Liver (tissue), 9 donors: ENCODE data around the gene GNRH2. TPM values are rescaled to one million over a fixed set of nuclear protein-coding genes. Genes with fewer than 3 reads are reported as not detected.

Experiments
- DNase-seq: peaks from one replicate; pipeline ENCODE4 v3.0.0-alpha.2; 2017; ENCODE audit warnings: low spot score
- H3K27ac ChIP-seq, 2 donors: one replicate each; pipeline ENCODE4 v1.7.0; 2013; ENCODE audit warnings: inconsistent platforms in 2 of 2, low read length in 2 of 2, control low read depth in 1 of 2, low read depth in 1 of 2, mild to moderate bottlenecking in 1 of 2
- H3K27me3 ChIP-seq, 4 donors: one replicate each; pipeline versions ENCODE4 v1.6.1 to v1.7.0; 2013; ENCODE audit warnings: low read length in 3 of 4, inconsistent platforms in 1 of 4, mild to moderate bottlenecking in 1 of 4, moderate library complexity in 1 of 4; ENCODE audit not compliant: control insufficient read depth in 4 of 4, insufficient read depth in 4 of 4
- H3K36me3 ChIP-seq, 4 donors: one replicate each; pipeline versions ENCODE4 v1.6.1 to v1.7.0; 2013; ENCODE audit warnings: low read length in 3 of 4, mild to moderate bottlenecking in 3 of 4, low read depth in 1 of 4, moderate library complexity in 1 of 4; ENCODE audit not compliant: control insufficient read depth in 4 of 4, insufficient read depth in 3 of 4
- H3K4me1 ChIP-seq, 4 donors: one replicate each; pipeline versions ENCODE4 v1.6.1 to v1.7.0; 2013; ENCODE audit warnings: low read length in 3 of 4, mild to moderate bottlenecking in 3 of 4, moderate library complexity in 1 of 4; ENCODE audit not compliant: control insufficient read depth in 4 of 4, insufficient read depth in 4 of 4
- H3K4me3 ChIP-seq, 3 donors: one replicate each; pipeline versions ENCODE4 v1.6.1 to v1.7.0; 2013; ENCODE audit warnings: low read length in 3 of 3, control low read depth in 1 of 3, low read depth in 1 of 3, mild to moderate bottlenecking in 1 of 3
- H3K9ac ChIP-seq, 2 donors: one replicate each; pipeline ENCODE4 v1.7.0; 2013; ENCODE audit warnings: low read length in 2 of 2, mild to moderate bottlenecking in 2 of 2, moderate library complexity in 2 of 2, control low read depth in 1 of 2, low read depth in 1 of 2
- H3K9me3 ChIP-seq, 4 donors: one replicate each; pipeline versions ENCODE4 v1.6.1 to v1.7.0; 2013; ENCODE audit warnings: low read length in 3 of 4; ENCODE audit not compliant: control insufficient read depth in 4 of 4
- CTCF ChIP-seq: fragments of 150-350 bp; IDR thresholded peaks from 2 replicates; pipeline ENCODE4 v1.5.1; 2017; ENCODE audit warnings: improper control_type of control experiment, low read depth, low read length; ENCODE audit not compliant: missing input control
- FOXA1 ChIP-seq: IDR thresholded peaks from 2 replicates; pipeline ENCODE4 v1.6.1; 2016; ENCODE audit warnings: antibody characterized with exemption
- FOXA2 ChIP-seq: IDR thresholded peaks from 2 replicates; pipeline ENCODE4 v1.6.1; 2016; ENCODE audit warnings: antibody characterized with exemption
- GABPA ChIP-seq, 2 donors: IDR thresholded peaks in 1 of 2; conservative IDR thresholded peaks in 1 of 2; 2 replicates each; pipeline ENCODE4 v1.6.1; 2016; ENCODE audit warnings: antibody characterized with exemption in 2 of 2, mild to moderate bottlenecking in 1 of 2, moderate library complexity in 1 of 2
- HNF4G ChIP-seq: IDR thresholded peaks from 2 replicates; pipeline ENCODE4 v1.6.1; 2016; ENCODE audit warnings: antibody characterized with exemption
- NR2F2 ChIP-seq: IDR thresholded peaks from 2 replicates; pipeline ENCODE4 v1.6.1; 2016; ENCODE audit warnings: antibody characterized with exemption
- REST ChIP-seq: IDR thresholded peaks from 2 replicates; pipeline ENCODE4 v1.6.1; 2016; ENCODE audit warnings: antibody characterized with exemption, mild to moderate bottlenecking
- RXRA ChIP-seq, 2 donors: IDR thresholded peaks; 2 replicates each; pipeline ENCODE4 v1.6.1; 2017 to 2018; ENCODE audit warnings: antibody characterized with exemption in 2 of 2, mild to moderate bottlenecking in 1 of 2
- SP1 ChIP-seq: IDR thresholded peaks from 2 replicates; pipeline ENCODE4 v1.6.1; 2018; ENCODE audit warnings: antibody characterized with exemption, mild to moderate bottlenecking
- TAF1 ChIP-seq: conservative IDR thresholded peaks from 2 replicates; pipeline ENCODE4 v1.6.1; 2016; ENCODE audit warnings: antibody characterized with exemption, mild to moderate bottlenecking
- YY1 ChIP-seq: IDR thresholded peaks from 2 replicates; pipeline ENCODE4 v1.6.1; 2016; ENCODE audit warnings: antibody characterized with exemption, mild to moderate bottlenecking
- WGBS: extraction: QIAGEN DNeasy Blood & Tissue Kit; methylation state at CpG from one replicate; pipeline ENCODE4 v1.1.7; 2013; 5-methylcytosine and 5-hydroxymethylcytosine counted together
- polyA plus RNA-seq, 2 donors: library from polyadenylated mRNA; stranded (reverse) in 1 of 2; unstranded in 1 of 2; fragments of 200-250 nt in 1 of 2; fragments of >200 nt in 1 of 2; fragmentation: Nextera tagmentation in 1 of 2; extraction: Ambion mirVana in 1 of 2; gene quantifications; one replicate each; pipeline versions ENCODE4 v1.2.1 to v1.2.3, GENCODE V29; 2013 to 2015
- total RNA-seq, 2 donors: library from RNA; depleted of rRNA; stranded (reverse); fragments of >200 nt; gene quantifications; one replicate each; pipeline ENCODE4 v1.2.3, GENCODE V29; 2014
- TF ChIP-seq, protein P1 (sequence below): IDR thresholded peaks from 2 replicates; pipeline ENCODE4 v1.6.1; 2016; ENCODE audit warnings: antibody characterized with exemption
- TF ChIP-seq, protein P2 (sequence below): IDR thresholded peaks from 2 replicates; pipeline ENCODE4 v1.6.1; 2016; ENCODE audit warnings: antibody characterized with exemption
- donor health status: healthy.
- donor health status: healthy.
- donor health status: healthy.
- donor health status: healthy.
- donor health status: healthy.

GNRH2 gene
- total and polyA plus RNA-seq, 4 donors, result 0.25 to 0.58 (median 0.44) TPM; not detected in 1

- H3K9ac ChIP-seq, result no peak overlapping the region
Observed at GRCh38 chr20:3092611-3093379, 49.4 kb downstream of the GNRH2 start.

GRCh38 chr20:3093861-3094361, 50.5 kb downstream of the GNRH2 start:
- no peak for DNase-seq

More at GRCh38 chr20:3092611-3093379, 49.4 kb downstream of the GNRH2 start:
- Histone ChIP-seq H3K27me3 (peaks cover 0 to 5% (median 0%) of the 10 kb centered on the region in 4 donors), H3K4me1 (peaks cover 0 to 3% (median 0%) of the 10 kb centered on the region in 4 donors), H3K36me3 (no peaks in the 10 kb centered on the region), H3K9me3 (no peaks in the 10 kb centered on the region), H3K4me3 (peak overlapping the region in 1 of 3 donors; percentile 35), H3K27ac (no peak overlapping the region)
- WGBS, result 13% methylated on average over 81 of the region's 81 CpGs
- DNase-seq, result no peak
- TF ChIP-seq SP1 (no peak), FOXA1 (no peak), GABPA (IDR thresholded peaks at IDR 0.05 in 1 of 2, conservative IDR thresholded peaks at IDR 0.05 in 1 of 2) (no peak), YY1 (no peak), HNF4G (no peak), REST (no peak), NR2F2 (no peak)
- TF ChIP-seq, protein P1, sequence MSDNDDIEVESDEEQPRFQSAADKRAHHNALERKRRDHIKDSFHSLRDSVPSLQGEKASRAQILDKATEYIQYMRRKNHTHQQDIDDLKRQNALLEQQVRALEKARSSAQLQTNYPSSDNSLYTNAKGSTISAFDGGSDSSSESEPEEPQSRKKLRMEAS, result no peak

DNA sequence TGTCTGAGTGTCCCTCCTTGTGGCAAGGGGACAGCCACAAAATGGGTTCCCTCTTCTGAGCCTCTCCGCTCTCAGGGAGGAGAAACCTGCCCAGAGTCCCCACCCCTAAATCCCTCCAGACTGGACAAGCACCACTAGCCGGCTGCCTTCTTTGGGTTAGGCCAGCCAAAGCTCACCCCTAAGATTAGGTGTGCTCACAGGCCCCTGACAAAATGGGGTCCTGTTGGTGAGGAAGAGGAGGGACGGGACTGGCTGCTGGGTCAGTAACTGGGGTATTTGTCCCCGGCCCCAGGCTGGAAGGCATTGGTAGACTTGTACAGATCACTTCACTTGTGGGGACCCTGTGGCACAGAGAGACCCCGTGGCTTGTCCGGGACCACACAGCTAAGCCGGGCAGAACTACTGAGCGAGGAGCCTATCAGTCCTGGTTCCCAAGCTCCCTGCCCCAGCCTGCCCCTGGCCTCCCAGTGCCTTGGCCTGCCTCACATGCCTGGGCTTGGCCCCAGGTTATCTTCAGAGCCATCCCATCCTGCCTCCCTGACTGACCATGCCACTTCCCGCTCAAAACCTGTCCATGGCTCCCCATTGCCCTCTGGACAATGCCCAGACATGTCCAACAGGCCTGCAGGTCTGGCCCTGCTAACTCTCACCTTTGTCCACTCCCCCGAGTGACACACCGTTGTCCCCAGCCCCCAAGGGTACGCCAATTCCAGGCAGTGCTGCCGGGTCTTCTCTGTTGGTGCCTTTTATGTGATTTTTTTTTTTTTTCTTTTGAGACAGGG, 51.6 kb downstream of the GNRH2 start:
- no peak for DNase-seq
- Histone ChIP-seq H3K4me1 (peaks cover 0 to 3% (median 0%) of the 10 kb centered on the region in 4 donors), H3K36me3 (no peaks in the 10 kb centered on the region), H3K9ac (no peak overlapping the region), H3K27ac (no peak overlapping the region), H3K9me3 (no peaks in the 10 kb centered on the region), H3K4me3 (no peak overlapping the region), H3K27me3 (peaks cover 0 to 3% (median 0%) of the 10 kb centered on the region in 4 donors)
- 89% methylated on average over 13 of the region's 13 CpGs for WGBS
- TF ChIP-seq YY1 (no peak), FOXA2 (no peak), FOXA1 (no peak), TAF1 (no peak), RXRA (IDR thresholded peaks at IDR 0.05) (no peak), CTCF (no peak)
- TF ChIP-seq, protein P2, sequence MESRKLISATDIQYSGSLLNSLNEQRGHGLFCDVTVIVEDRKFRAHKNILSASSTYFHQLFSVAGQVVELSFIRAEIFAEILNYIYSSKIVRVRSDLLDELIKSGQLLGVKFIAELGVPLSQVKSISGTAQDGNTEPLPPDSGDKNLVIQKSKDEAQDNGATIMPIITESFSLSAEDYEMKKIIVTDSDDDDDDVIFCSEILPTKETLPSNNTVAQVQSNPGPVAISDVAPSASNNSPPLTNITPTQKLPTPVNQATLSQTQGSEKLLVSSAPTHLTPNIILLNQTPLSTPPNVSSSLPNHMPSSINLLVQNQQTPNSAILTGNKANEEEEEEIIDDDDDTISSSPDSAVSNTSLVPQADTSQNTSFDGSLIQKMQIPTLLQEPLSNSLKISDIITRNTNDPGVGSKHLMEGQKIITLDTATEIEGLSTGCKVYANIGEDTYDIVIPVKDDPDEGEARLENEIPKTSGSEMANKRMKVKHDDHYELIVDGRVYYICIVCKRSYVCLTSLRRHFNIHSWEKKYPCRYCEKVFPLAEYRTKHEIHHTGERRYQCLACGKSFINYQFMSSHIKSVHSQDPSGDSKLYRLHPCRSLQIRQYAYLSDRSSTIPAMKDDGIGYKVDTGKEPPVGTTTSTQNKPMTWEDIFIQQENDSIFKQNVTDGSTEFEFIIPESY, result no peak

More at GRCh38 chr20:3093861-3094361, 50.5 kb downstream of the GNRH2 start:
- no peak overlapping the region for H3K4me3 ChIP-seq
- H3K9ac ChIP-seq, result no peak overlapping the region
- WGBS, result 62% methylated on average over 10 of the region's 10 CpGs
- H3K27me3 ChIP-seq, result peaks cover 0 to 3% (median 0%) of the 10 kb centered on the region in 4 donors
- no peak overlapping the region for H3K27ac ChIP-seq
- H3K4me1 ChIP-seq, result peaks cover 0 to 3% (median 0%) of the 10 kb centered on the region in 4 donors
- no peaks in the 10 kb centered on the region for H3K9me3 ChIP-seq
- H3K36me3 ChIP-seq, result no peaks in the 10 kb centered on the region
- peak; percentile 27 for TF ChIP-seq NR2F2
- TF ChIP-seq GABPA (IDR thresholded peaks at IDR 0.05 in 1 of 2, conservative IDR thresholded peaks at IDR 0.05 in 1 of 2), result no peak
